Measurements from ENCODE around the gene RUNX2.

GRCh38 chr6:45289751-45290514, 38.2 kb upstream of the RUNX2 start:
- no peak for TF ChIP-seq USF2 (IDR thresholded peaks at IDR 0.05; ENCODE audit: borderline replicate concordance, low read depth, low read length)
- TF ChIP-seq ELF1 (IDR thresholded peaks at IDR 0.05), result no peak
- TF ChIP-seq CTCF (IDR thresholded peaks at IDR 0.05), result no peak
- no peak for TF ChIP-seq RXRA (IDR thresholded peaks at IDR 0.05; ENCODE audit: borderline replicate concordance, low read depth)
- no peak for TF ChIP-seq EZH2phosphoT487 (IDR thresholded peaks at IDR 0.05; ENCODE audit: borderline replicate concordance, low read depth)
- no peak for TF ChIP-seq CHD2 (IDR thresholded peaks at IDR 0.05; ENCODE audit: low read length, partially characterized antibody)
- TF ChIP-seq NRF1 (IDR thresholded peaks at IDR 0.05; ENCODE audit: low read depth, low read length), result no peak
- TF ChIP-seq SMC3 (IDR thresholded peaks at IDR 0.05; ENCODE audit: low read depth, low read length), result no peak
- TF ChIP-seq NFIC (IDR thresholded peaks at IDR 0.05; ENCODE audit: borderline replicate concordance), result no peak
